HG02763 (cell line): ENCODE data around the gene TBC1D2B.
"Not testable (repeated sequence)": the region's sequence is repeated elsewhere in the genome, so short reads cannot be mapped to it uniquely, and the experiment has no call there.

ENCODE experiments used
- ATAC-seq: cut with Tn5 transposase; IDR thresholded peaks from one replicate; pipeline ENCODE4 v1.9.1; 2021; ENCODE audit warnings: mild to moderate bottlenecking, moderate library complexity; ENCODE audit not compliant: unreplicated experiment

The TBC1D2B gene

DNA sequence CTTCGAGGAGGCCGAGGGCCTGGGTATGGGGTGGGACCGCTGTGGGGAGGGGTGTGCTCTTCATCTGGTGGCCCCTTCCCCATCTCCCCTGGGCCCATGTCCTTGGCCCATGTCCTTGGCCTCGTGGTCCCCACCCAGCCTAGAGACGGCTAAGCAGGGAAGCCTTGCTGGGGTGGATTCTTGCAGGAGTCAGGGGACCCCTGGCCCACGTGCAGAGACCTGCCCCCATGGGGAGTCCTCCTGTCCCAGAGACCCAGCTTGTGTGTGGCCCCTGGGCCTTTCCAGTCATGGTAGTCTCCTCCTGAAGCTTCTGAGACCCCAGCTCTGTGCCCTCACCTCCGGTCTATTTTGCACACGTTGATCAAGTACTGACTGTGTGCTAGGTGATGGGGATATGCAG is 97.4 kb downstream of the TBC1D2B start:
- ATAC-seq: no peak

DNA sequence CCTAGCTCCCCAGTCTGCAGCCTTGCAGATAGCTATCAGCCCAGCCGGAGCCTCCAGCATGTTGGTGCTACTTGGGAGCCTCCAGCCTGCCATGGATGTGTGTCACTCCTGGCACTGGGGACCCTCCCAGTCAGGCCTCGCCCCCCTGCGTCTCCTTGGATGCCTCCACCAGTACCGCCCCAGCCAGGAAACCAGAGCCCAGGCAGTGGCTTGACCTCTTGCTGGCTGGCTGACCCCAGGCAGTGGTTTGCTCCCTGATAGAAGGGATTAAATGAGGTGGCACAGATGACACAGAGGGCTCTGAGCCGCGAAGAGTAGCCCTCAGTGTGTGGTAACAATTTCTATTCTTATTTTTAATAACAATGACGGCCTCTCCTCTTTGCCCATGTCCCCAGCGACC is 98.4 kb downstream of the TBC1D2B start:
- ATAC-seq: not testable (repeated sequence)

DNA sequence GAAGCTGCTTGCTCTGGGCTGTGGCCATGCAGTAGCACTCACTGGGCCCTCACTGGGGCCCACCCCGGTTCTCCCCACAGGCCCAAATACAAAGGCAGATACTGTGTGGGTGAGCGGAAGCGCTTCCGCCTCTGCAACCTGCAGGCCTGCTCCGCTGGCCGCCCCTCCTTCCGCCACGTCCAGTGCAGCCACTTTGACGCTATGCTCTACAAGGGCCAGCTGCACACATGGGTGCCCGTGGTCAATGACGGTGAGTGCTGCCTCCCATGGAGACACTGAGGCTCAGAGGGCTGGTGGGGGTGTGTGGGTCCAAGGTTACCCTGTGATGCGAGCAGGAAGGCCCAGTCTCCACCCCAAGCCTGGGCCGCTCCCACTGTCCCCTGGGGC is 98.8 kb downstream of the TBC1D2B start:
- ATAC-seq: not testable (repeated sequence)

DNA sequence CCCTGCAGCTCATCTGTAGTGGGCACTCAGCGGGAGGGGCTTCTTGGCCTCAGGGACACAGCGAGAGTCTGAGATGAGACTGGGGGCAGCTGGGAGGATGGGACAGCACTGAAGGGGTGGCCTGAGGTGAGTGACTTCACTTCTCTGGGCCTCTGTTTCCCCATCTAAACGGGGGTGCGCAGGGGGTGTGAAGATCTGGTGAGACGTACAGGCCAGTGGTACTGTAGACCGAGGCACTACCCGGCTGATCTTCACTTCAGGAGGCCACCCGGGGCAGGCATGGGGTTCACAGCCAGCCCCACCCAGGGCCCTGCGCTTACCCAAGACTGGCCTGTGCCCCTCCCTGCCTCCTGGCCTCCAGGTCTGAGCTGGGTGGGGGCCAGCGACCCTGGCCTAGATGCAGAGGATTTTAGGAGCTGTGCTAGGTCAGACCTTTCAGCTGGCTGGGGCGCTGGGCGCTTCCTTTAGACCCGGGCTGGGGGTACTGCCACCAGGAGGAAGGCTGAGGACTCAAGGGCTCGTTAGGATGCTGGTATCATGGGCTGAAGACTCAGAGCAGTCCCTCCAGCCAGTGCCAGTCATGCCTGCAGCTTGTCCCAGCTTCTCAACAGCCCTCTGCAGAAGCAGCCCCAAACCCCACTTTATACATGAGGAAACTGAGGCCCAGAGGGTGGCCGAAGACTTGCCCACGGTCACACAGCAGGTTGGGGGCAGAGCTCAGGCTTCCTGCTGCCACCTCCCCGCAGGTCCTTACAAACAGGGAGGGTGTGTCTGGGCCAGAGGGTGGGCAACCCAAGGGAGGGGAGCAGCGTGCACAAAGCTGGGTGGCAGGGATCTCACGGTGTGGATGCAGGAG is 99.4 kb downstream of the TBC1D2B start:
- ATAC-seq: not testable (repeated sequence)

DNA sequence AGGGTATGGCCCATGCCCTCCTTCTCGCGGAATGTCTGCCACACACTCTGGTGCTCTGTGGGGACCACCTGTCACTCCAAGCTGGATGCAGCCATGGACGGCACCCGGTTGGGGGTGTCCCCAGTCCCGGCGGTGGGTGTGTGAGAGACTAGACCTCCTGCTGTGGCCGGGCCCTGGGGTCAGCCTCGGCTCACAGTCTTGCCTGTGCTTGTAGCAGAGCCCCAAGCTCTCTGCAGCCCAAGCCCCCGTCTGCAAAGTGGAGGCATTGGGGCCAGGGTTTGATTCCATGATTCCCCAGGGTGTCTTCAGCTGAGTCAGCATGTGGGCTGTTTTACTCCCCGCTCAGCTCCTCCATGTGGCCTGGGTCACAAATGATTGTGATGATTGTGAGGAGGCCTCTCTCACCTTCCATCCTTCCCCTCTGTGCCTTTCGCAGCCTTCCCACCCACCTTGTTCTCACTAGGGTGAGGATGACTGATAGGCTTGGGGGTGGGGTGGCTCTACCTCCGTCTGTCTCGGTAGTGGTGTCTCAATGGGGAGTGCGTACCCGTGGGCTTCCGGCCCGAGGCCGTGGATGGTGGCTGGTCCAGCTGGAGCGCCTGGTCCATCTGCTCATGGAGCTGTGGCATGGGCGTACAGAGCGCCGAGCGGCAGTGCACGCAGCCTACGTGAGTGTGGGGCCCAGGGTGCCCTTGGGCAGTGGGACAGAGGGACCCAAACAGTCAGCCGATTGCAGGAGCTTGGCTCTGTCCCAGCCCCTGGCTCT is 100.6 kb downstream of the TBC1D2B start:
- ATAC-seq: not testable (repeated sequence)

DNA sequence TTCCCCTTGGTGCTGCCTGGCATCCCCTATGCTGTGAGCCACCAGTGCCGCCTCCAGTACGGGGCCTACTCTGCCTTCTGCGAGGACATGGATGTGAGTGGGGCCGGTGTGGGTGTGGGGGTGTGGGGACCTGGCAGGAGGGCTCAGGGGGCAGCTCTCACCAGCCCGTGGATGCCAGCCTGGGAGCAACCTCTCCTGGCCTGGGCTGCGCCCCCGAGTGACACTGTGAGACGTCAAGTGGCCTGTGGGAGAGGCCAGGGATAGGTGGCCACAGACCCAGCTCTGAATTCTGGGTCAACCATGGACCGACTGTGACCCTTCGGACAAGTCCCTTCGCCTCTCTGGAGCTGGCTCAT is 101.4 kb downstream of the TBC1D2B start:
- ATAC-seq: not testable (repeated sequence)

DNA sequence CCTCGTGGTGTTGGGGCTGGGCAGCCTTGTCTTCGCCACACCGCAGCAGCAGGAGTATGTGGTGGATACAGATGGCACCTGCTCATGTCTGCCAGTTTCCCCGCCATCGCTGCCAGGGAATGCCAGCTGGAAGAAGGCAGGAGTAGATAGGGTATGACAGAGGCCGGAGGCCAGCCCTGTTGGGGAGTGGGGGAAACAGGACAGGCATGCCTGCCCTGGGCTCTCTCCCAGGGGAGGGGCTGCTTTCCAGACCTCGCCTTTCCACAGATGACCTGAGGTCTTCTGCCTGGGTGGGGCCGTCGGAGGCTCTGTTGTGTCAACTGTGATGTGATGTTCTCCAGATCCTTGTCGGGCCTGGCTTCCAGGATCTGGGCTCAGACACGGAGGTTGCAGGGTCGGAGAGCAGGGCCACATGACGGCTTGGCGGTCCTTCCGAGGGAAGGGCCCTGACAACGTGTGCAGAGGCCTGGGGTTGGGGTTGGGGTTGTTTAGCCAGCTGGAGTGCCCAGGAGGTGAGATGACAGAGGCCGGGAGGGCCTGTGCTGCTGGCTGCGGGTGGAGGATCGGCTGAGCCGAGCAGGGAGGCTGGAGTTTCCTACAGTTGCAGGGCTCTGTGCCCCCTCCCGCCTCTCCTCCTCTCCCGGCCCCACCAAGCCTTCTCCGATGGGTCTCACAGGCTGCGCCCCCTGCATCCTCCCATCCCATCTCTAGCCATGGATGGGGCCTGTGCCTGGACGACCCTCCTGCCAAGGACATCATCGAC is 102.0 kb downstream of the TBC1D2B start:
- no peak for ATAC-seq

DNA sequence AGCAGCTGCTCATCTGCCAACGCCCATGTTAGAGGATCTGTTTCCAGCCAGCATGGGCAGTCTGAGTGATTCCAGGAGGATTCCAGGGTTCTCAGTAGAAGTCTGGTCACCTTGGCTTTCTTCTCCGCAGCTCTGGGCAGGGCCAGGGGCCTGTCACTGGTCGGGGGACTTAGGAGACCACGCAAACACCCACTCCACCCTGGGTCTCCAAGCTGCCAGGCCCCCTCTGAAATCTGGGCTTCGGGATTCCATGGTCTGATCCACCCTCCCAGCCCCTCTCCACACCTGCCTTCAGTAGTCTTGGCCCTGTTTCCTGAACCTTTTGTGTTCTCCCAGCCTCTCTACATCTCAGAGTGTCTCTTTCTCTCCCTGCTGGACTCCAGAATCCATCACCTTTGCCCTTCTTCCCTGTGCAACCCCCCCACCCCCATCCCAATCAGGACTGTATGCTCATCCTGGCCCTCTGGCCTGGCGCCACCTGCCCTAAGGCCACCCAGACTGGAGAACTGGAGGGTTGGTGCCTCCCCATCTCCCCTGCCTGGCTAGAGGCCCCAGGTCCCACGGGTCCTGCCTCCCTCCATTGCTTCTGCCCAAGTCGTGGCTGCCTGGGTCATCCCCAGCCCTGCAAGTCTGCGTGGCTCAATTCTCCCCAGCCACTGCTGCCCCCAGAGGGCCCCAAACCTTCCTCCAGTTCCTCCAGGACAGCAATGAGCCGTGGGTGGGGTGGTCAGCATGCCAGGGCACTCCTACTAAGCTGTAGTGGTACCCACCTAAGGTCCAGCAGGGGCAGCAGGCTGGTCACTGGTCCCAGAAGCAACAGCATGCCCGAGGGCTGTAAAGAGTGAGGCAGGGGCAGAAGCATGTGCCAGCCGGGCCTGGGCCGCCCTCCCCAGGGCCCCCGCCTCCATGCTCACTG is 102.8 kb downstream of the TBC1D2B start:
- no peak for ATAC-seq

DNA sequence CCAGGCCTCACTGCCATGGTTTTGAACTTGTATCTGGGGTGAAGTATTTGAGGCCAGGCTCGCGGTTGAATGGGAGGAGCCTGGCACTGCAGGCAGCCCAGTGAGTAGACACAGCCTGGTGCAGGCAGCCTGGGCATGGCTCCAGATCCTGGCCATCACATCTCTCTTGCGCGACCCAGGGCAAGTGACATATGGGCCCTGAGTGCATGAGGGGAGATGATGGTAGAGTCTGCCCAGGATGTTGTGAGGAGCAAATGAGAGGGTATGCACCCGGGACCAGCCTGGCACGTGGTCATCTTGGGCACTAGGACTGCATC is 103.5 kb downstream of the TBC1D2B start:
- ATAC-seq: no peak

DNA sequence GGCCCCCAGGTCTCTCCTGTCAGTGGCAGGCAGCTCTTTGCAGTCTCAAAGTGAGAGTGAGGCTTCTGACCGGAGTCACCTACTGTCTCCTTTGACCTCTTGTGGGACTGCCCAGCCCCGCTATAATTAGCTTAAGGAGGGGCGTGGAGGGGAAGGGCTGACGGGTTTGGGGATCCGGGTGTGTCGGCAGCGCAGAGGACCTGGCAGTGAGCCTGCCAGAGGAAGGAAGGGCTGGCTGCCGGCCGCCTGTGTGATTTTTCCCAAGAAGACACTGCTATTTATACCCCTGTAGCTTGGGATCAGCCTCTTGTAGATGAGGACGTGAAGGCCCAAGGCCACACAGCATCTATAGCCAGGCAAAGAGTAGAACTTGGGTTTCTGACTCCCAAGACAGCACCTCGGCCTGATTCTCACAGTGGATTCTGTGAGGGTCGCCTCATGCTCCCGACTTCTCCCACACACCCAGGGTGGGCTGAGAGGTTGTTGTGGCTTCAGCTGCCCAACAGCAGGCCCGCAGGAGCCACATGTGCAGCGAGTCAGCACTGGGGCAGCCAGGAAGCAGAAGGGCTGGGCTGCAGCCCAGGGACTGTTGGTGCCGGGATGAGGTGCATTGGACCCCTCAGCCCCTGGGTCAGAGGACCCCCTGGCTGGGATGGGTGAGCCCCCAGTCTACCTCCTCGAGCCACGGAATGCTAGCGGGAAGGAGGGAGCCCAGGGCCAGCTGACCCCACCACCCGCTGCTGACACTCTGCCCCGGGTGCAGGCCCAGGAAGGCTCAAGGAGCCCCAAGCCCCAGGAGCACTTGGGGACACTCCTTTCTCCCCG is 104.0 kb downstream of the TBC1D2B start:
- ATAC-seq: not testable (repeated sequence)

DNA sequence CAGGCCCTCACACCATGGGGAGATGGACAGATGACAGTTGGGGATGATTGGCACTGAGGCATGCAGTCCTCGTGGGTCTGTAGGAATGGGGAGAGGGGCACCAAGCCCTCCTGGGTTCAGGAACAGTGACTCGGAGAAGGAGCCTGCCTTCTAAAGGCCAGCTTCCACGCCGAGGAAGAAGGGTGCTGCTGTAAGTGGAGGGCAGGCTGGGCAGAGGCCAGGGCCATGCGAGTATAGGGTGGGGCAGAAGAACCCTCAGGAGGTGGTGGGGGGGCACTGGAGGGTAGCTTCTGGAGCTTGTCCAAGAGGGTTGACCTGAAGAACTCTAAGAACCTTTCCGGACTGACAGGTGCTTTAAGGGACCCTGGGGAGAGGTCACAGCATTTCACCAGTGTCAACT is 104.8 kb downstream of the TBC1D2B start:
- ATAC-seq: not testable (repeated sequence)

DNA sequence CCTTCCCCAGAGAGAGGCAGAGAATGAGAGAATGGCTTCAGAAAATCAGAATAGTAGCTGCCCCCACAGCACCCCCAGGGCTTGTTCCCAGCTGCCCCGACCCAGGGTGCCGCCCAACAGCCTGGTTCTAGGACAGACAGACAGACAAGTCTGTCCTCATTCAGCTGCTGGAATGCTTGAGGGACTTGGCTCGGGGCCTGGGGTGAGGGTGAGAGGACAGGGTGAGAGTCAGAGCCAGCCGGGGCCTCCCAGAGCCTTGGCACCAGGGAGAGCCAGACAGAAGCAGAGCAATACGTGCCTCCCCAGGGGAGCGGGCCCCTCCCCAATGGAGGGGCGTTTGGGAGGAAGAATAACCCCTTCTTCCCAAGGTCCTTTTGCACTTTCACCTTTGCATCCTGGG is 105.6 kb downstream of the TBC1D2B start:
- ATAC-seq: not testable (repeated sequence)

DNA sequence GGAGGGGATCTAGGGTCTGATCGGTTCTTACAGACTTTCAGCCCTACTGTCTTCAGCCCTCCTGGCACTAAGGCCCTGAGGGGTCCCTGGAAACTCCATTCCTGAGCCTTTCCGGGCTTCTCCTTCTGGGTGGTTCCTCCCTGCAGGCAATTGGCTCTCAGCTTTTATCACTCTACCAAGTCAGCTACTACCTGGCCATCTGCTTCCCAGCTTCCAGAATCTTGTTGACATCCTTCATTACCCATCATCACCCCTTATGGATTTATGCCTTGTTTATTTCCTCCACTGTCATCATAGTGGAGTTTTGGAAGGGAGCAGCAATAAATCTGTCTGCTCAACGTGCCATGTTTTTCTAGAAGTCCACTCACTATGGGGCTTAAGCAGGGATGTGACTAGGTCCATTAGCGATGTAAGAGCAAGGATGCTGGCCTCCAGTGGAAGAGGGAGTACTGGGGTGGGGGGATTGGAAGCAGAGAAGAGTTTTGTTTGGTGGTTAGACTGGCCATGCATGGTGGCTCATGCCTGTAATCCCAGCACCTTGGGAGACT is 106.6 kb downstream of the TBC1D2B start:
- not testable (repeated sequence) for ATAC-seq

DNA sequence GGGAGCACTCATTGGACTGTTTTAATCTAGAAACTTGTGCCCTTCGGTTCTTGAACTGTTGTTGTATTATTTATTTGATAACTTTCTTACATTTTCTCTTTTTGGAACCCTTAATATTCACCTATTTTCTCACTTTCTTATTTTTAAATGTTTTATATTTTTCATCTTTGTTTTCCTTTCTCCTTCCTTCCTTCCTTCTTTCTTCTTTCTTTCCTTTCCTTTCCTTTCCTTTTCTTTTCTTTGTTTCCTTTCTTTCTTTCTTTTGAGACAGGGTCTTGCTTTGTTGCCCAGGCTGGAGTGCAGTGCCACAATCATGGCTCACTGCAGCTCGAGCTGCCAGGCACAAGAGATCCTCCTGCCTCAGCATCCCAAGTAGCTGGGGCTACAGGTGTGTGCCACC is 108.5 kb downstream of the TBC1D2B start:
- no peak for ATAC-seq

DNA sequence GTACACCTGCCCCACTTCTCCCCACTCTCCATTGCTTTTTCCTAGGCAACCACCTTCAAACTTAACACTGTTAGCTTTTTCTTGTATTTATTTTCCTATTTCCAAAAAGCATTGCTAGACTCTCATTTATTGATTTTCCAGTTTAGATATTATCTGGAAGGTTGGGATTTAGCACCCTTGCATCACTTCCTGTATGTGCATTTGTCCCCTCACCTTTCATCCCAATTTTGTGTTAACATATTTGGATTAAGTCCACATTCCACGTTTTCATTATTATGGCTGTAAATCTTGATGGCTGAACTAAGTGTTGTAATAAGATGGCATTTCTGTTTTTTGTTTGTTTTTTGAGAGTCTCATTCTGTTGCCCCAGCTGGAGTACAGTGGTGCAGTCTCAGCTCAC is 109.7 kb downstream of the TBC1D2B start:
- ATAC-seq: no peak

DNA sequence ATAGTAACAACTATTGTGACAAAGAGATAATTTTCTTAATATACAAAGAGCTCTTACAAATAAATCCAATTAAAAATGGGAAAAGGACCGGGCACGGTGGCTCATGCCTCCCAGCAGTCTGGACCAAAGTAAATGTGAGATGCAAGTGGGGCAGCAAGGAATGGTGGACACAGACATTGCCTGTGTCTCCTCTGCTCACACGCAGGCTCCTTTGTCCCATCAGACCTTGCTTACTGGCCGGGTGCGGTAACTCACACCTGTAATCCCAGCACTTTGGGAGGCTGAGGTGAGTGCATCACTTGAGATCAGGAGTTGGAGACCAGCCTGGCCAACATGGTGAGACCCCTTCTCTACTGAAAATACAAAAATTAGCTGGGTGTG is 110.3 kb downstream of the TBC1D2B start:
- ATAC-seq: not testable (repeated sequence)

DNA sequence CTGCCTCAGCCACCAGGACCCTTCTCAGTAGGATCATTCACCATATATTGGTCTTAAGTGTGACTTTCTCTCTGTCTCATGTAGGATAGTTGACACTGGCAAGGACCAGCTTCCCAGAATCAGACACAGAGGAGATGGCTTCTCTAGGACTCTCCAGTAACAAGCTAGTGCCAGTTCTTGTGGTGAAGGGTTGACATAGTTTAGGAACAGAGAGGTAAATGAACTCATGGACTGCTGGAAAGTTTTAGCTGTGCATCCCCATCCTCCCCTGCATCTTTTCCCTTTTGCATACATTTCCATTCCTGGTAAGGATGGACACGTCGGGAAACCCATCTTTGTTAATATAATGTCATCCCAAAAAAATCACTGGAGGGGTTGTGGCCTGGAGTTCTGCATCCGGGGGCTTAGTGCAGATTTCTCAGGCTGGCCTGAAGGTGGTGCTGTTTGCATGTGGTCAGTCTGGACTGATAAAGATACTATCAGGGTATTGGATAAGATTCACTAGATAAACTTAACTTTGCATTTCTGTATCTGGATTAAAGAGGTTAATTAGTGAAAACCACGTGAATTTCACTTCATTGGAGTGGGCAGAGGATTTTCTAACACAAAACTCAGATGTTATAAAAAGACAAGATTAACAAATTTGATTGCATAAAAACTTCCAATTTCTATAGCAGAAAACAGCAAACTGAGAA is 110.8 kb downstream of the TBC1D2B start:
- ATAC-seq: no peak

DNA sequence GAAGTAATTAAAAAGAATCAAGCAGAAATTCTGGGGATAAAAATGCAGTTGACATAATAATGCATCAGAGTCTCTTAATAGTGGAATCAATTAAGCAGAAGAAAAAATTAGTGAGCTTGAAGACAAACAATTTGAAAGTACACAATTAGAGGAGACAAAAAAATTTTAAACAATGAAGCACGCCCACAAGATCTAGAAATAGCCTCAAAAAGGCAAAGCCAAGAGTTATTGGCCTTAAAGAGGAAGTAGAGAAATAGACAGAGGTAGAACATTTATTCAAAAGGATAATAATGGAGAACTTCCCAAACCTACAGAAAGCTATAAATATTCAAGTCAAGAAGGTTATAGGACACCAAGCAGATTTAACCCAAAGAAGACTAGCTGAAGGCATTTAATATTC is 113.3 kb downstream of the TBC1D2B start:
- ATAC-seq: no peak

DNA sequence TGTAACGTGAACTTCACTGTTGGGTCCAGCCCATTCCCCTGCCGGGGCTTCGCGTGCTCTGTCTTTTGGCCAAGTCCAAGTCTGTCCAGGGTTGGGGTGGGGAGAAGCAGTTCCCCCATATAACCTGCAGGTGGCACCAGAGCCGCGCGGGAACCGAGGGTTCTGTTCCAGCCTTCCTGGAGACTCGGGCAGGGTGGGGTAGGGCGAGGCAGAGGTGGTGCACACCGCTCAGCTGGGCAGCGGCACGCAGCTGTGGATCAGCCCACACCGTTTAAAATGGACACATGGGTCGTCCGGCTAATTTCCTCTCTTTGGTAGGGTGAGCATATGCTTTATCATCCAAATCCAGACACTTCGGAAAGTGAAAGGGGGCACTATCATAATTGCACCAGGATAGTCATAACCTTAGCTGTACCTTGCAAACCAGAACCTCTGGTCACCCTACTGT is 118.1 kb downstream of the TBC1D2B start:
- ATAC-seq: peak; percentile 70
